IPS DF 6.9 (cell line): ENCODE measurements around the gene GHRH.

Experiments used
- DNase-seq: peaks from one replicate; pipeline ENCODE4 v3.0.0-alpha.2; 2013; ENCODE audit warnings: low read depth, low spot score
- H3K27ac ChIP-seq: one replicate; pipeline ENCODE4 v1.5.1; 2013; ENCODE audit warnings: low read length, control low read depth
- H3K27me3 ChIP-seq: 2 replicates; pipeline ENCODE4 v1.6.1; 2013; ENCODE audit warnings: mild to moderate bottlenecking, low read length; ENCODE audit not compliant: control insufficient read depth, insufficient read depth
- H3K36me3 ChIP-seq: 2 replicates; pipeline ENCODE4 v1.6.1; 2013; ENCODE audit warnings: low read length; ENCODE audit not compliant: control insufficient read depth, insufficient read depth
- H3K4me1 ChIP-seq: 2 replicates; pipeline ENCODE4 v1.6.1; 2013; ENCODE audit warnings: low read length; ENCODE audit not compliant: control insufficient read depth, insufficient read depth
- H3K4me3 ChIP-seq: 2 replicates; pipeline ENCODE4 v1.5.1; 2013; ENCODE audit warnings: mild to moderate bottlenecking, low read length
- H3K9me3 ChIP-seq: 2 replicates; pipeline ENCODE4 v1.6.1; 2013; ENCODE audit warnings: low read length, inconsistent platforms; ENCODE audit not compliant: control insufficient read depth, insufficient read depth
- WGBS: extraction: QIAGEN DNeasy Blood & Tissue Kit; methylation state at CpG from one replicate; pipeline ENCODE4 v1.1.7; 2013; ENCODE audit warnings: mixed read lengths, missing lambda C conversion rate; ENCODE audit not compliant: insufficient read length, insufficient coverage; 5-methylcytosine and 5-hydroxymethylcytosine counted together

The GHRH gene

GRCh38 chr20:37209661-37210314 is 51.8 kb downstream of the GHRH start:
- H3K36me3 ChIP-seq = peaks cover 24% of the 10 kb centered on the region; the same call in 1 of the 2 replicates
- 100% methylated on average over 2 of the region's 6 CpGs for WGBS
- no peak for DNase-seq

GRCh38 chr20:37209193-37209592 is 52.4 kb downstream of the GHRH start:
- H3K4me1 ChIP-seq = no peaks in the 10 kb centered on the region
- no peaks in the 10 kb centered on the region for H3K27me3 ChIP-seq
- H3K4me3 ChIP-seq = no peak overlapping the region
- H3K9me3 ChIP-seq = no peaks in the 10 kb centered on the region
- no CpG with 5 or more reads among the region's 3 CpGs for WGBS
- H3K36me3 ChIP-seq = peaks cover 28% of the 10 kb centered on the region
- H3K27ac ChIP-seq = no peak overlapping the region
- DNase-seq = no peak

More at GRCh38 chr20:37209661-37210314, 51.8 kb downstream of the GHRH start:
- no peak overlapping the region for H3K4me3 ChIP-seq
- no peaks in the 10 kb centered on the region for H3K9me3 ChIP-seq
- H3K27me3 ChIP-seq = no peaks in the 10 kb centered on the region
- H3K27ac ChIP-seq = no peak overlapping the region
- H3K4me1 ChIP-seq = no peaks in the 10 kb centered on the region

GRCh38 chr20:37207171-37207570 is 54.4 kb downstream of the GHRH start:
- Histone ChIP-seq H3K9me3 (no peaks in the 10 kb centered on the region), H3K27ac (no peak overlapping the region), H3K27me3 (no peaks in the 10 kb centered on the region), H3K4me1 (no peaks in the 10 kb centered on the region), H3K4me3 (no peak overlapping the region), H3K36me3 (peaks cover 34% of the 10 kb centered on the region)
- no CpG with 5 or more reads among the region's 11 CpGs for WGBS
- DNase-seq = no peak

GRCh38 chr20:37205794-37206193 is 55.8 kb downstream of the GHRH start:
- Histone ChIP-seq H3K27ac (no peak overlapping the region), H3K4me3 (no peak overlapping the region), H3K4me1 (no peaks in the 10 kb centered on the region), H3K27me3 (no peaks in the 10 kb centered on the region), H3K9me3 (no peaks in the 10 kb centered on the region), H3K36me3 (peaks cover 34% of the 10 kb centered on the region)
- WGBS = no CpG with 5 or more reads among the region's 2 CpGs
- no peak for DNase-seq

GRCh38 chr20:37205130-37205529 is 56.5 kb downstream of the GHRH start:
- Histone ChIP-seq H3K27ac (no peak overlapping the region), H3K4me3 (no peak overlapping the region), H3K4me1 (no peaks in the 10 kb centered on the region), H3K36me3 (peaks cover 37% of the 10 kb centered on the region), H3K9me3 (no peaks in the 10 kb centered on the region), H3K27me3 (no peaks in the 10 kb centered on the region)
- WGBS = no CpG with 5 or more reads among the region's 6 CpGs
- no peak for DNase-seq

GRCh38 chr20:37204056-37204455 is 57.6 kb downstream of the GHRH start:
- no peaks in the 10 kb centered on the region for H3K27me3 ChIP-seq
- no peak for DNase-seq
- peaks cover 39% of the 10 kb centered on the region for H3K36me3 ChIP-seq
- H3K27ac ChIP-seq = no peak overlapping the region
- H3K4me3 ChIP-seq = no peak overlapping the region
- no peaks in the 10 kb centered on the region for H3K9me3 ChIP-seq
- no CpG with 5 or more reads among the region's 3 CpGs for WGBS
- no peaks in the 10 kb centered on the region for H3K4me1 ChIP-seq

- H3K4me3 ChIP-seq = no peak overlapping the region
- H3K27me3 ChIP-seq = no peaks in the 10 kb centered on the region
- no peaks in the 10 kb centered on the region for H3K4me1 ChIP-seq
- no peak overlapping the region for H3K27ac ChIP-seq
- WGBS = no CpG with 5 or more reads among the region's 6 CpGs
- H3K9me3 ChIP-seq = no peaks in the 10 kb centered on the region
- H3K36me3 ChIP-seq = peaks cover 36% of the 10 kb centered on the region
- DNase-seq = no peak
Measured at GRCh38 chr20:37202267-37202943, 59.2 kb downstream of the GHRH start.

- Histone ChIP-seq H3K9me3 (no peaks in the 10 kb centered on the region), H3K27me3 (no peaks in the 10 kb centered on the region), H3K36me3 (peaks cover 33% of the 10 kb centered on the region), H3K4me1 (no peaks in the 10 kb centered on the region), H3K4me3 (no peak overlapping the region), H3K27ac (no peak overlapping the region)
- no peak for DNase-seq
- no CpG with 5 or more reads among the region's 2 CpGs for WGBS
Measured at GRCh38 chr20:37201827-37202162, 59.8 kb downstream of the GHRH start.
